K562 (cell line): ENCODE measurements around the gene SNPH. TPM values are rescaled to one million over a fixed set of nuclear protein-coding genes. Genes with fewer than 3 reads are reported as not detected.

Experiments used
- ATAC-seq: fragments of 200-7000 bp; cut with Tn5 transposase; 3 replicates; pipeline ENCODE4 v1.9.1; 2020; ENCODE audit warnings: moderate library complexity
- BruUV-seq: library from RNA; stranded (reverse); fragments of 400-500 nt; replicated peaks from 2 replicates; lab custom pipeline; 2021; lab: Mats Ljungman, UMichigan
- CTCF ChIA-PET: fragments of 300-600 bp; formaldehyde crosslinking; extraction: SDS; loops from one replicate; lab custom pipeline; 2021; ENCODE audit warnings: low intra/inter-chr PET ratio; lab: Yijun Ruan, JAX
- POLR2A ChIA-PET: fragments of 300-600, 350-650 bp; sonication (Branson Sonifier 250); formaldehyde crosslinking; extraction: SDS; loops from one replicate; lab custom pipeline; 2021; ENCODE audit warnings: antibody characterized with exemption, inconsistent platforms; lab: Yijun Ruan, JAX
- DNase-seq, 4 experiments: peaks; one replicate each; pipeline versions ENCODE4 v3.0.0 to v3.0.0-alpha.2; 2011 to 2018; ENCODE audit warnings: low spot score in 3 of 4, mixed read lengths in 3 of 4; ENCODE audit errors: extremely low read depth in 1 of 4
- FAIRE-seq: peaks from 2 replicates; lab custom pipeline; 2011; peaks lifted over from hg19 to GRCh38; lab: Jason Lieb, UNC
- H2AFZ ChIP-seq: 2 replicates; pipeline ENCODE4 v1.6.0; 2011; ENCODE audit warnings: low read depth, low read length, control low read depth, inconsistent platforms
- H3K27ac ChIP-seq: fragments of 200-600 bp; 3 replicates; pipeline ENCODE4 v1.8.0; 2011; ENCODE audit warnings: low read depth, mild to moderate bottlenecking, control low read depth, inconsistent platforms, low read length, moderate library complexity, mixed read lengths; ENCODE audit errors: extremely low read depth
- H3K27me3 ChIP-seq, 2 experiments: fragments of 300-600 bp in 1 of 2; 2 replicates in 1 of 2; 3 replicates in 1 of 2; pipeline versions ENCODE4 v1.6.0 to v1.8.0; 2011; ENCODE audit warnings: inconsistent platforms in 2 of 2, low read length in 2 of 2, mild to moderate bottlenecking in 1 of 2, mixed read lengths in 1 of 2, moderate library complexity in 1 of 2; ENCODE audit not compliant: control insufficient read depth in 2 of 2, insufficient read depth in 2 of 2
- H3K36me3 ChIP-seq: fragments of 300-600 bp; 3 replicates; pipeline ENCODE4 v1.8.0; 2011; ENCODE audit warnings: mild to moderate bottlenecking, low read length, inconsistent platforms; ENCODE audit not compliant: control insufficient read depth, insufficient read depth
- H3K4me1 ChIP-seq, 2 experiments: fragments of 200-600 bp in 1 of 2; replicated peaks in 1 of 2; 2 replicates in 1 of 2; 3 replicates in 1 of 2; pipeline versions ENCODE4 v1.5.1 to v1.8.0; 2011; ENCODE audit warnings: inconsistent platforms in 2 of 2, low read length in 2 of 2, mild to moderate bottlenecking in 1 of 2, mixed read lengths in 1 of 2, moderate library complexity in 1 of 2; ENCODE audit not compliant: control insufficient read depth in 2 of 2, insufficient read depth in 2 of 2
- H3K4me2 ChIP-seq: 2 replicates; pipeline ENCODE4 v1.6.1; 2011; ENCODE audit warnings: low read length, control low read depth, inconsistent platforms, mixed read lengths; ENCODE audit not compliant: insufficient read depth
- H3K4me3 ChIP-seq: fragments of 200-600 bp; sonication (generic), shearing (Covaris generic); 2 replicates; pipeline ENCODE4 v1.5.1; 2016; ENCODE audit warnings: control low read depth, inconsistent platforms
- H3K79me2 ChIP-seq: fragments of 200-600 bp; 3 replicates; pipeline ENCODE4 v1.8.0; 2011; ENCODE audit warnings: low read length, inconsistent platforms; ENCODE audit not compliant: control insufficient read depth, insufficient read depth
- H3K9ac ChIP-seq, 2 experiments: 2 replicates each; pipeline versions ENCODE4 v1.6.0 to v1.6.1; 2011; ENCODE audit warnings: low read depth in 2 of 2, low read length in 2 of 2, control low read depth in 1 of 2, inconsistent platforms in 1 of 2, mild to moderate bottlenecking in 1 of 2, mixed read lengths in 1 of 2; ENCODE audit not compliant: insufficient read depth in 1 of 2
- H3K9me1 ChIP-seq: one replicate; pipeline ENCODE4 v1.6.0; 2011; ENCODE audit warnings: inconsistent platforms, mild to moderate bottlenecking, low read length, moderate library complexity; ENCODE audit not compliant: control insufficient read depth, insufficient read depth
- H3K9me3 ChIP-seq: replicated peaks from 2 replicates; pipeline ENCODE4 v1.5.1; 2011; ENCODE audit warnings: low read depth, low read length, inconsistent platforms; ENCODE audit not compliant: control insufficient read depth, insufficient read depth
- H4K20me1 ChIP-seq: replicated peaks from 2 replicates; pipeline ENCODE4 v1.6.1; 2011; ENCODE audit warnings: low read length, inconsistent platforms, mixed read lengths; ENCODE audit not compliant: control insufficient read depth, insufficient read depth
- JUNB ChIP-seq: fragments of 450-650 bp; formaldehyde crosslinking; conservative IDR thresholded peaks from 2 replicates; pipeline ENCODE4 v1.4.0; 2020; ENCODE audit warnings: mild to moderate bottlenecking
- POLR2AphosphoS5 ChIP-seq: IDR thresholded peaks from 2 replicates; pipeline ENCODE4 v1.6.1; 2011; ENCODE audit warnings: mild to moderate bottlenecking, low read depth, low read length, moderate library complexity; ENCODE audit not compliant: control insufficient read depth, insufficient read depth
- TCF3 ChIP-seq: sonication (generic); formaldehyde crosslinking; IDR thresholded peaks from 2 replicates; pipeline ENCODE4 v1.4.0; 2020; ENCODE audit warnings: mild to moderate bottlenecking, missing genetic modification reagents
- ZNF583 ChIP-seq: fragments of 250-450 bp; sonication (Bioruptor Pico); IDR thresholded peaks from 2 replicates; pipeline ENCODE4 v1.4.0; 2020
- WGBS: fragments of 100-300 bp; shearing (Covaris generic); methylation state at CpG from one replicate; pipeline ENCODE4 v1.1.6; 2016; ENCODE audit warnings: low coverage, mixed read lengths; ENCODE audit not compliant: insufficient coverage; ENCODE audit errors: missing lambda C conversion rate; 5-methylcytosine and 5-hydroxymethylcytosine counted together
- in situ Hi-C: fragments of 300-500 bp; cut with MboI; formaldehyde crosslinking; loops from 4 replicates; pipeline ENCODE4 v1.15.0; 2018; ENCODE audit warnings: inconsistent platforms, mixed read lengths
- intact Hi-C: fragments of 100-400 bp; cut with micrococcal nuclease; formaldehyde crosslinking; loops from 2 replicates; pipeline ENCODE4 v1.14.2; 2022
- polyA plus RNA-seq, 8 experiments: library from polyadenylated mRNA; depleted of rRNA in 4 of 8; stranded (reverse) in 5 of 8; unstranded in 3 of 8; fragments of >200 nt; fragmentation: Nextera tagmentation in 2 of 8; fragmentation: Illumina TruSeq in 1 of 8; extraction: Ambion mirVana in 2 of 8; extraction: Trizol in 1 of 8; gene quantifications; 2 replicates each; pipeline versions ENCODE4 v1.2.1 to v1.2.3, GENCODE V29; 2011 to 2014; ENCODE audit warnings: inconsistent platforms in 1 of 8, missing spikeins in 1 of 8
- total RNA-seq, 7 experiments: library from RNA; depleted of rRNA in 6 of 7; stranded (reverse); fragments of >200 nt in 6 of 7; fragmentation: Illumina TruSeq in 2 of 7; extraction: Trizol in 2 of 7; gene quantifications; 2 replicates each; pipeline versions ENCODE4 v1.2.1 to v1.2.3, GENCODE V29; 2011 to 2021; ENCODE audit warnings: low replicate concordance in 1 of 7
- TF ChIP-seq, protein P1 (sequence below): sonication (generic); formaldehyde crosslinking; IDR thresholded peaks from 2 replicates; pipeline ENCODE4 v1.8.0; 2022; ENCODE audit warnings: mild to moderate bottlenecking, missing genetic modification reagents
- TF ChIP-seq, protein P2 (sequence below): sonication (generic); formaldehyde crosslinking; IDR thresholded peaks from 2 replicates; pipeline ENCODE4 v1.8.1; 2023; ENCODE audit warnings: mild to moderate bottlenecking, missing genetic modification reagents
- TF ChIP-seq, protein P3 (sequence below), 2 experiments: fragments of 450-650 bp; IDR thresholded peaks; 2 replicates each; pipeline ENCODE4 v1.6.1; 2016

The SNPH gene
- total and polyA plus RNA-seq, 9 of the 15 experiments (the other 6 are each of a cell fraction or from before 2014, with no cell fraction given): 0.03 to 4.2 (median 1.4) TPM

DNA sequence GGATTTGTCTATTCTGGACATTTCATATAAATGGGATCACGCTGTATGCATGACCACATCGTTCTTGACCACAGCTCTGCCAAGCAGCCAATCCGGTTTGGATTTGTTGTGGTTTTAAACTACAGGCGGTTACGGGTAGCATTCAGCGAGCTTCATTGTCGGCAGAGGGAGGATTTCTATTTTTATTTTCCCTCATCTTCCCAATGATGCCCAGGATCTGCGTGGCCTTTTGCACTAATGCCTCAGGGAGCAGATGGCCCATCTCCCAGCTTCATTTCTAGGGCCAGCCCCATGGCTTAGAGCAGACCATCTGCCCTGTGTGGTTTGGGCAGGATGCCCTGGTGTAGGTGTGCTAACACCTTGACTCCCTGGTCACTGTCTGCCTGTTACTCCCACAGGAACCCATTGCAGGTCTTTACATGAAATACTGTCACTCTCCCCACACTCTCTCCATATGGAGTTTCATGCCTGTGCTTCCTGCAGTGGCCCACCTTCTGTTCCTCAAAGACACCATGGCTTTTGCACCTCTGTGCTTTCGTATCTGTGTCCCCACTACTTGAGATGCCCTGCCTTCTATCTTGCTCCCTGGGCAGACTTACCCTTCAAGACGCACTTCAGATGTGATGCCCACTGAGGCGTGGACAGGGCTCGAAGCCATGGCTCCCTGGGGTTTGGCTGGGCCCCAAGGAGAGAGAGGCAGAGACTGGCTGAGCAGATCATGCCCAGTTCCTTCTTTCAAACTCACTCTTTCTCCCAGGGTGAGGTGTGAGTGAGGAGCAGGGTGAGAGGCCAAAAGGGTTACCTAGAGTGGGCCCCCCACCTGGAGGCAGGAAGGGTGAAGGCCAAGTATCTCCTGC, 36.8 kb downstream of the SNPH start:
- FAIRE-seq (no peak), DNase-seq (peak in 1 of 4 experiments; percentile 10), ATAC-seq (no peak; the same call in 2 of the 3 replicates)
- peaks cover 3 to 22% of the 10 kb centered on the region in 2 experiments; a peak in 4 of 5 replicates for H3K4me1 ChIP-seq
- no peaks in the 10 kb centered on the region; the same call in 2 of the 3 replicates for H3K36me3 ChIP-seq
- no peak overlapping the region for H3K4me3 ChIP-seq
- no peak overlapping the region for H3K4me2 ChIP-seq
- TF ChIP-seq ZNF583 (no peak), TCF3 (CRISPR knock-in tag) (no peak), POLR2AphosphoS5 (no peak), JUNB (CRISPR knock-in tag) (no peak)
- TF ChIP-seq, protein P1, sequence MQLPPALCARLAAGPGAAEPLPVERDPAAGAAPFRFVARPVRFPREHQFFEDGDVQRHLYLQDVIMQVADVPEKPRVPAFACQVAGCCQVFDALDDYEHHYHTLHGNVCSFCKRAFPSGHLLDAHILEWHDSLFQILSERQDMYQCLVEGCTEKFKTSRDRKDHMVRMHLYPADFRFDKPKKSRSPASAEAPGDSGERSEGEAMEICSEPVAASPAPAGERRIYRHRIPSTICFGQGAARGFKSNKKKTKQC (CRISPR knock-in tag): no peak
- TF ChIP-seq, protein P2, sequence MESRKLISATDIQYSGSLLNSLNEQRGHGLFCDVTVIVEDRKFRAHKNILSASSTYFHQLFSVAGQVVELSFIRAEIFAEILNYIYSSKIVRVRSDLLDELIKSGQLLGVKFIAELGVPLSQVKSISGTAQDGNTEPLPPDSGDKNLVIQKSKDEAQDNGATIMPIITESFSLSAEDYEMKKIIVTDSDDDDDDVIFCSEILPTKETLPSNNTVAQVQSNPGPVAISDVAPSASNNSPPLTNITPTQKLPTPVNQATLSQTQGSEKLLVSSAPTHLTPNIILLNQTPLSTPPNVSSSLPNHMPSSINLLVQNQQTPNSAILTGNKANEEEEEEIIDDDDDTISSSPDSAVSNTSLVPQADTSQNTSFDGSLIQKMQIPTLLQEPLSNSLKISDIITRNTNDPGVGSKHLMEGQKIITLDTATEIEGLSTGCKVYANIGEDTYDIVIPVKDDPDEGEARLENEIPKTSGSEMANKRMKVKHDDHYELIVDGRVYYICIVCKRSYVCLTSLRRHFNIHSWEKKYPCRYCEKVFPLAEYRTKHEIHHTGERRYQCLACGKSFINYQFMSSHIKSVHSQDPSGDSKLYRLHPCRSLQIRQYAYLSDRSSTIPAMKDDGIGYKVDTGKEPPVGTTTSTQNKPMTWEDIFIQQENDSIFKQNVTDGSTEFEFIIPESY: 0 out of 2 replicates have a peak, but pooled peaks have one; percentile 48
- TF ChIP-seq, protein P3, sequence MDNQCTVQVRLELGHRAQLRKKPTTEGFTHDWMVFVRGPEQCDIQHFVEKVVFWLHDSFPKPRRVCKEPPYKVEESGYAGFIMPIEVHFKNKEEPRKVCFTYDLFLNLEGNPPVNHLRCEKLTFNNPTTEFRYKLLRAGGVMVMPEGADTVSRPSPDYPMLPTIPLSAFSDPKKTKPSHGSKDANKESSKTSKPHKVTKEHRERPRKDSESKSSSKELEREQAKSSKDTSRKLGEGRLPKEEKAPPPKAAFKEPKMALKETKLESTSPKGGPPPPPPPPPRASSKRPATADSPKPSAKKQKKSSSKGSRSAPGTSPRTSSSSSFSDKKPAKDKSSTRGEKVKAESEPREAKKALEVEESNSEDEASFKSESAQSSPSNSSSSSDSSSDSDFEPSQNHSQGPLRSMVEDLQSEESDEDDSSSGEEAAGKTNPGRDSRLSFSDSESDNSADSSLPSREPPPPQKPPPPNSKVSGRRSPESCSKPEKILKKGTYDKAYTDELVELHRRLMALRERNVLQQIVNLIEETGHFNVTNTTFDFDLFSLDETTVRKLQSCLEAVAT (IDR thresholded peaks at IDR 0.05): no peak
- no peak overlapping the region for H2AFZ ChIP-seq
- H3K27ac ChIP-seq: no peak overlapping the region
- H3K9ac ChIP-seq: no peak overlapping the region
- ChIA-PET POLR2A (no interaction called here), CTCF (no interaction called here)
- no TSS peak for BruUV-seq
- WGBS: 38% methylated on average over 8 of the region's 12 CpGs
- H4K20me1 ChIP-seq: no peaks in the 10 kb centered on the region
- no peaks in the 10 kb centered on the region for H3K27me3 ChIP-seq
- no peaks in the 10 kb centered on the region for H3K79me2 ChIP-seq
- intact Hi-C loops (loop anchor here (10.0 kb wide), 1 partner anchor 88 kb away; no protein-coding TSS in a partner anchor), in situ Hi-C loops (no loop called here)
- H3K9me3 ChIP-seq: no peaks in the 10 kb centered on the region
- H3K9me1 ChIP-seq: no peaks in the 10 kb centered on the region
